Neural cell (in vitro differentiated cells): ENCODE results near the gene CD48.

Source experiments
- CTCF ChIP-seq: fragments of 450-650 bp; IDR thresholded peaks from 2 replicates; pipeline ENCODE4 v1.5.1; 2014; ENCODE audit warnings: antibody characterized with exemption, mild to moderate bottlenecking, moderate library complexity; ENCODE audit not compliant: poor library complexity, severe bottlenecking
- EP300 ChIP-seq: fragments of 450-650 bp; conservative IDR thresholded peaks from 2 replicates; pipeline ENCODE4 v1.6.1; 2014; ENCODE audit warnings: antibody characterized with exemption, mild to moderate bottlenecking, moderate library complexity; ENCODE audit not compliant: poor library complexity, severe bottlenecking
- POLR2AphosphoS5 ChIP-seq: IDR thresholded peaks from 2 replicates; pipeline ENCODE4 v1.6.1; 2012
- SMC3 ChIP-seq: fragments of 450-650 bp; conservative IDR thresholded peaks from 2 replicates; pipeline ENCODE4 v1.6.1; 2014; ENCODE audit warnings: antibody characterized with exemption, mild to moderate bottlenecking, moderate library complexity; ENCODE audit not compliant: poor library complexity

- TF ChIP-seq CTCF (no peak), SMC3 (no peak), EP300 (no peak), POLR2AphosphoS5 (no peak)
These were observed 13.0 kb upstream of the CD48 start for GRCh38 chr1:160724465-160725242.
